Peyer's patch (tissue), 4 donors: ENCODE measurements around the gene ELFN2. TPM values are rescaled to one million over a fixed set of nuclear protein-coding genes. Genes with fewer than 3 reads are reported as not detected.

Experiments
- DNase-seq, 3 donors: peaks; one replicate each; pipeline ENCODE4 v3.0.0-alpha.2; 2017 to 2019
- H3K27ac ChIP-seq, 4 donors: fragments of 200-600 bp; sonication (generic); one replicate each; pipeline ENCODE4 v1.5.1; 2016 to 2019
- H3K27me3 ChIP-seq, 2 donors: fragments of 200-600 bp; sonication (generic); one replicate each; pipeline ENCODE4 v1.5.1; 2019
- H3K36me3 ChIP-seq, 3 donors: fragments of 200-600 bp; sonication (generic); one replicate each; pipeline ENCODE4 v1.5.1; 2016 to 2019
- H3K4me1 ChIP-seq, 4 donors: fragments of 200-600 bp; sonication (generic); one replicate each; pipeline ENCODE4 v1.5.1; 2016 to 2019
- H3K4me3 ChIP-seq, 4 donors: fragments of 200-600 bp; sonication (generic); 1 replicate in 3 of 4; 2 replicates in 1 of 4; pipeline ENCODE4 v1.5.1; 2016 to 2019; ENCODE audit warnings: mild to moderate bottlenecking in 1 of 4
- H3K9me3 ChIP-seq, 4 donors: fragments of 200-600 bp; sonication (generic); one replicate each; pipeline ENCODE4 v1.5.1; 2016 to 2019; ENCODE audit warnings: mild to moderate bottlenecking in 1 of 4
- CTCF ChIP-seq, 6 experiments: fragments of 450-650 bp in 4 of 6; fragments of 200-600 bp in 2 of 6; sonication (generic) in 1 of 6; IDR thresholded peaks; one replicate each; pipeline ENCODE4 v1.5.1; 2017 to 2019; ENCODE audit warnings: antibody characterized with exemption in 6 of 6, mild to moderate bottlenecking in 3 of 6, moderate library complexity in 1 of 6
- POLR2A ChIP-seq, 2 donors: fragments of 450-650 bp; IDR thresholded peaks; one replicate each; pipeline ENCODE4 v1.5.1; 2017; ENCODE audit warnings: antibody characterized with exemption in 2 of 2, mild to moderate bottlenecking in 2 of 2, moderate library complexity in 2 of 2
- total RNA-seq, 4 donors: library from RNA; depleted of rRNA; stranded (reverse); fragments of >200 nt; gene quantifications; one replicate each; pipeline ENCODE4 v1.1.0, GENCODE V29; 2016

Gene ELFN2
- total RNA-seq, 4 donors from 2014 or later, result under 0.01 TPM; not detected in 3

- Histone ChIP-seq H3K27ac (peak overlapping the region in 3 of 4 donors; percentile 6 to 82 (median 64)), H3K36me3 (no peaks in the 10 kb centered on the region), H3K9me3 (no peaks in the 10 kb centered on the region), H3K27me3 (peaks cover 0 to 13% of the 10 kb centered on the region in 2 donors), H3K4me3 (peak overlapping the region in 2 of 4 donors; percentile 41 to 42), H3K4me1 (peaks cover 0 to 36% (median 1%) of the 10 kb centered on the region in 4 donors)
- no peak for TF ChIP-seq CTCF (IDR thresholded peaks at IDR 0.05)
- TF ChIP-seq POLR2A (IDR thresholded peaks at IDR 0.05), result no peak
- DNase-seq, result peak in 1 of 3 donors; percentile 62
These were observed 102.8 kb downstream of the ELFN2 start for GRCh38 chr22:37324340-37325038.

DNA sequence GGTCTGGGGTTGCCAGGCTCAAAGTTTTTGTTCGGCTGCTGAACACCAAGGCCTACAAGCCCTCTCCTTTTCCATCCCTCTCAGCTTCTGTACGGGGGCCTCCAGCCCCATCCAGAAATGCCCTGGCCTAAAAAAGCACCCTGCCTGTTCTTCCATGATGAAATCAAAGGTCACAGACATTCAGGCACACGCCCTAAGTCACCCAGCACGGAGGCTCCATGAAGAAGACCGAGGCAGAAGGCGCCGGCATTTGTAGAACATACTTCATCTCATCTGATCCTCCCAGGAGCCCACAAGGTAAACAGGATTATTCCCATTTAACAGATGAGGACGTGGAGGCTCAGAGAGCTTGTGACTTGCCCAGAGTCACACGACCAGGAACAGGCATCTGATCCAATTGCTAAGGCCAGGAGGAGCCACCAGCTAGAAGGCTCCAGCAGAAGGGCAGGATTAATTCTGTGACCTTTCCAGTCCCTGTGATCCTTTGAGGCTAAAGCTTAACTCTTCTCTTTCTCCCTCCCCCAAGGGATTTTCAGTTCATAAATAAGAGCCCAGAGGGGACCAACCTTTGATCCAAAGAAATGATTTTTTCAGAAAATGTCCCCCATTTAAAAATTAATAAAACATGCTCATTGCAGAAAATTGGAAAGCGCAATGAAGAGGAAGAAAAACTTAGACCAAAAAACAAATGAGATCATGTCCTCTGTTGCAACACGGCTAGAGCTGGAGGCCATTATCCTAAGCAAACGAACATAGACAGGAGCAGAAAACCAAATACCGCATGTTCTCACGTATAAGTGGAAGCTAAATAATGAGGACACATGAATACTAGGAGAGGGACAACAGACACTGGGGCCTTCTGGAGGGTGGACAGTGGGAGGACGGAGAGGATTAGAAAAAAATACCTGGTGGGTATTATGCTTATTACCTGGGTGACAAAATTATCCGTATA, 106.3 kb downstream of the ELFN2 start:
- Histone ChIP-seq H3K27me3 (peaks cover 0 to 13% of the 10 kb centered on the region in 2 donors), H3K4me3 (no peak overlapping the region), H3K9me3 (no peaks in the 10 kb centered on the region), H3K4me1 (peaks cover 0 to 29% (median 5%) of the 10 kb centered on the region in 4 donors), H3K27ac (no peak overlapping the region), H3K36me3 (no peaks in the 10 kb centered on the region)
- DNase-seq, result no peak
- TF ChIP-seq POLR2A (IDR thresholded peaks at IDR 0.05) (no peak), CTCF (IDR thresholded peaks at IDR 0.05) (no peak)

- H3K27me3 ChIP-seq, result peaks cover 0 to 3% of the 10 kb centered on the region in 2 donors
- H3K36me3 ChIP-seq, result no peaks in the 10 kb centered on the region
- DNase-seq, result no peak
- no peak overlapping the region for H3K4me3 ChIP-seq
- H3K9me3 ChIP-seq, result no peaks in the 10 kb centered on the region
- H3K27ac ChIP-seq, result no peak overlapping the region
- peaks cover 0 to 16% (median 5%) of the 10 kb centered on the region in 4 donors for H3K4me1 ChIP-seq
- TF ChIP-seq CTCF (IDR thresholded peaks at IDR 0.05), result no peak
- no peak for TF ChIP-seq POLR2A (IDR thresholded peaks at IDR 0.05)
These were observed 107.8 kb downstream of the ELFN2 start for GRCh38 chr22:37319469-37319868.

- Histone ChIP-seq H3K4me3 (no peak overlapping the region), H3K27me3 (no peaks in the 10 kb centered on the region), H3K36me3 (no peaks in the 10 kb centered on the region), H3K9me3 (no peaks in the 10 kb centered on the region), H3K27ac (no peak overlapping the region), H3K4me1 (peaks cover 0 to 8% (median 4%) of the 10 kb centered on the region in 4 donors)
- no peak for DNase-seq
- TF ChIP-seq CTCF (IDR thresholded peaks at IDR 0.05), result no peak
- no peak for TF ChIP-seq POLR2A (IDR thresholded peaks at IDR 0.05)
These were observed 108.7 kb downstream of the ELFN2 start for GRCh38 chr22:37318364-37319109.

Other genes starting within 250 kb of the ELFN2 start
- 1 to 10 TPM; 3.9 to 9.4 (median 5.9) TPM for gene C1QTNF6, start 239.2 kb downstream of the ELFN2 start, total RNA-seq
- not detected for gene SSTR3, start 215.0 kb downstream of the ELFN2 start, total RNA-seq
- 100 to 1,000 TPM in 1 of 4 donors, 10 to 100 TPM in 3; 10.0 to 124 (median 20.6) TPM for gene RAC2, start 183.2 kb downstream of the ELFN2 start, total RNA-seq
- gene CYTH4, start 145.0 kb downstream of the ELFN2 start, total RNA-seq, result 10 to 100 TPM; 13.5 to 75.9 (median 22.5) TPM
- 10 to 100 TPM; 12.4 to 47.0 (median 26.5) TPM for gene MFNG, start 58.9 kb upstream of the ELFN2 start, total RNA-seq
- 100 to 1,000 TPM in 3 of 4 donors, 10 to 100 TPM in 1; 74.3 to 142 (median 123) TPM for gene CARD10, start 91.9 kb upstream of the ELFN2 start, total RNA-seq
- gene CDC42EP1, start 133.0 kb upstream of the ELFN2 start, total RNA-seq, result 10 to 100 TPM; 22.3 to 41.0 (median 34.7) TPM
- gene LGALS2, start 152.6 kb upstream of the ELFN2 start, total RNA-seq, result 100 to 1,000 TPM in 2 of 4 donors, 10 to 100 TPM in 2; 19.8 to 190 (median 92.7) TPM
- gene GGA1, start 181.4 kb upstream of the ELFN2 start, total RNA-seq, result 100 to 1,000 TPM in 3 of 4 donors, 10 to 100 TPM in 1; 67.1 to 189 (median 117) TPM
- 100 to 1,000 TPM in 1 of 4 donors, 10 to 100 TPM in 3; 55.0 to 135 (median 71.8) TPM for gene SH3BP1, start 212.2 kb upstream of the ELFN2 start, total RNA-seq
- gene PDXP, start 231.2 kb upstream of the ELFN2 start, total RNA-seq, result 100 to 1,000 TPM in 3 of 4 donors, 10 to 100 TPM in 1; 19.0 to 146 (median 111) TPM
- 100 to 1,000 TPM in 1 of 4 donors, 10 to 100 TPM in 3; 44.8 to 352 (median 73.5) TPM for gene LGALS1, start 248.2 kb upstream of the ELFN2 start, total RNA-seq